OCI-LY1 (cell line): Measurements from ENCODE around the gene TMEM51.

Source experiments
- H2AFZ ChIP-seq: fragments of 200-600 bp; sonication (generic), shearing (Covaris generic); 2 replicates; pipeline ENCODE4 v1.6.0; 2014; ENCODE audit warnings: antibody characterized with exemption, mild to moderate bottlenecking, low read length
- H3F3A ChIP-seq: fragments of 200-600 bp; sonication (generic), shearing (Covaris generic); 2 replicates; pipeline ENCODE4 v1.6.0; 2014; ENCODE audit warnings: mild to moderate bottlenecking, antibody characterized with exemption, low read length, moderate library complexity; ENCODE audit not compliant: insufficient read depth
- H3K27ac ChIP-seq: fragments of 200-600 bp; sonication (generic); 2 replicates; pipeline ENCODE4 v1.5.1; 2014; ENCODE audit warnings: low read length, mixed run types, mild to moderate bottlenecking, low read depth; ENCODE audit not compliant: poor library complexity, severe bottlenecking
- H3K27me3 ChIP-seq: fragments of 200-600 bp; sonication (generic); 2 replicates; pipeline ENCODE4 v1.6.0; 2014; ENCODE audit warnings: antibody characterized with exemption, mild to moderate bottlenecking, low read length, moderate library complexity; ENCODE audit not compliant: insufficient read depth
- H3K36me3 ChIP-seq: fragments of 200-600 bp; sonication (generic); 2 replicates; pipeline ENCODE4 v1.6.1; 2014; ENCODE audit warnings: mild to moderate bottlenecking, antibody characterized with exemption, low read length, moderate library complexity, mixed read lengths; ENCODE audit not compliant: insufficient read depth
- H3K4me1 ChIP-seq: fragments of 200-600 bp; sonication (generic); 2 replicates; pipeline ENCODE4 v1.5.1; 2014; ENCODE audit warnings: mild to moderate bottlenecking, low read length, moderate library complexity; ENCODE audit not compliant: insufficient read depth, severe bottlenecking
- H3K4me2 ChIP-seq: fragments of 200-600 bp; sonication (generic), shearing (Covaris generic); 2 replicates; pipeline ENCODE4 v1.6.1; 2014; ENCODE audit warnings: low read length
- H3K4me3 ChIP-seq: fragments of 200-600 bp; sonication (generic); 2 replicates; pipeline ENCODE4 v1.5.1; 2014; ENCODE audit warnings: low read length, low read depth, mild to moderate bottlenecking, mixed read lengths; ENCODE audit not compliant: poor library complexity, severe bottlenecking
- H3K79me2 ChIP-seq: fragments of 200-600 bp; shearing (Covaris generic); 2 replicates; pipeline ENCODE4 v1.6.1; 2016; ENCODE audit warnings: mixed run types, low read length, mixed read lengths; ENCODE audit not compliant: insufficient read depth
- H3K9ac ChIP-seq: fragments of 200-600 bp; sonication (generic), shearing (Covaris generic); 2 replicates; pipeline ENCODE4 v1.6.1; 2014; ENCODE audit warnings: mild to moderate bottlenecking, low read length, mixed read lengths
- H3K9me2 ChIP-seq: fragments of 200-600 bp; sonication (generic), shearing (Covaris generic); 2 replicates; pipeline ENCODE4 v1.6.1; 2014; ENCODE audit warnings: low read depth, mild to moderate bottlenecking, low read length, mixed read lengths
- H3K9me3 ChIP-seq: fragments of 200-600 bp; shearing (Covaris generic); 2 replicates; pipeline ENCODE4 v1.6.1; 2014; ENCODE audit warnings: low read length, mixed read lengths
- H4K20me1 ChIP-seq: fragments of 200-600 bp; sonication (generic), shearing (Covaris generic); 2 replicates; pipeline ENCODE4 v1.6.0; 2016; ENCODE audit warnings: mild to moderate bottlenecking, low read length; ENCODE audit not compliant: insufficient read depth
- CTCF ChIP-seq: fragments of 200-600 bp; sonication (generic), shearing (Covaris generic); IDR thresholded peaks from 2 replicates; pipeline ENCODE4 v1.5.1; 2017; ENCODE audit warnings: mild to moderate bottlenecking, antibody characterized with exemption, low read length, moderate library complexity, mixed read lengths
- EZH2 ChIP-seq: fragments of 200-600 bp; sonication (generic), shearing (Covaris generic); IDR thresholded peaks from 2 replicates; pipeline ENCODE4 v1.8.0; 2017; ENCODE audit warnings: borderline replicate concordance, mixed run types, mild to moderate bottlenecking, antibody characterized with exemption, low read length, moderate library complexity, mixed read lengths

The TMEM51 gene

GRCh38 chr1:15106608-15107007 is 46.9 kb upstream of the TMEM51 start:
- no peak for TF ChIP-seq EZH2
- no peak for TF ChIP-seq CTCF
- no peaks in the 10 kb centered on the region for H3K4me1 ChIP-seq

GRCh38 chr1:15107058-15107687 is 46.4 kb upstream of the TMEM51 start:
- TF ChIP-seq CTCF (no peak), EZH2 (no peak)
- Histone ChIP-seq H3K79me2 (no peaks in the 10 kb centered on the region), H3K9me2 (no peaks in the 10 kb centered on the region), H3K27me3 (no peaks in the 10 kb centered on the region), H4K20me1 (no peaks in the 10 kb centered on the region), H3K9me3 (no peaks in the 10 kb centered on the region), H2AFZ (no peak overlapping the region), H3K4me2 (no peak overlapping the region), H3K4me1 (no peaks in the 10 kb centered on the region), H3F3A (no peaks in the 10 kb centered on the region), H3K4me3 (no peak overlapping the region), H3K27ac (no peak overlapping the region), H3K36me3 (no peaks in the 10 kb centered on the region), H3K9ac (no peak overlapping the region)

More at GRCh38 chr1:15106608-15107007, 46.9 kb upstream of the TMEM51 start:
- H3K27me3 ChIP-seq = no peaks in the 10 kb centered on the region
- no peak overlapping the region for H3K4me3 ChIP-seq
- H4K20me1 ChIP-seq = no peaks in the 10 kb centered on the region
- H3F3A ChIP-seq = no peaks in the 10 kb centered on the region
- H3K36me3 ChIP-seq = no peaks in the 10 kb centered on the region
- no peaks in the 10 kb centered on the region for H3K9me3 ChIP-seq
- no peak overlapping the region for H3K9ac ChIP-seq
- no peaks in the 10 kb centered on the region for H3K79me2 ChIP-seq
- H3K9me2 ChIP-seq = no peaks in the 10 kb centered on the region
- no peak overlapping the region for H3K27ac ChIP-seq
- no peak overlapping the region for H2AFZ ChIP-seq
- H3K4me2 ChIP-seq = no peak overlapping the region

- no peaks in the 10 kb centered on the region for H3K9me2 ChIP-seq
- no peak overlapping the region for H3K4me2 ChIP-seq
- H3K9me3 ChIP-seq = no peaks in the 10 kb centered on the region
- no peak for TF ChIP-seq EZH2
- no peak for TF ChIP-seq CTCF
- H3K9ac ChIP-seq = no peak overlapping the region
- H3F3A ChIP-seq = no peaks in the 10 kb centered on the region
- H3K79me2 ChIP-seq = no peaks in the 10 kb centered on the region
- H4K20me1 ChIP-seq = no peaks in the 10 kb centered on the region
- H3K4me3 ChIP-seq = no peak overlapping the region
- H2AFZ ChIP-seq = no peak overlapping the region
- H3K36me3 ChIP-seq = no peaks in the 10 kb centered on the region
- no peaks in the 10 kb centered on the region for H3K27me3 ChIP-seq
- H3K27ac ChIP-seq = no peak overlapping the region
- no peaks in the 10 kb centered on the region for H3K4me1 ChIP-seq
Measured at GRCh38 chr1:15107911-15108310, 45.6 kb upstream of the TMEM51 start.
